ENCODE data around the gene CTCFL. TPM values are rescaled to one million over a fixed set of nuclear protein-coding genes. Genes with fewer than 3 reads are reported as not detected.

Gene CTCFL
- total and polyA plus RNA-seq, 2 of the 8 experiments (the other 6 are each of a cell fraction or from before 2014, with no cell fraction given): 0.30 to 0.80 TPM

- Histone ChIP-seq H3K4ac (replicated peaks; ENCODE audit: insufficient read length, low read depth, low read length) (no peak overlapping the region), H2BK5ac (ENCODE audit: low read depth, low read length) (no peak overlapping the region), H2BK20ac (ENCODE audit: low read length) (no peak overlapping the region), H3K27ac (ENCODE audit: low read depth, low read length) (no peak overlapping the region), H2BK12ac (ENCODE audit: low read depth, low read length) (no peak overlapping the region), H3K4me3 (ENCODE audit: extremely low read depth in 1 of 4, insufficient read depth in 2 of 4, low read depth in 3 of 4, low read length in 4 of 4) (no peak overlapping the region), H2BK120ac (replicated peaks; ENCODE audit: low read depth, low read length) (no peak overlapping the region), H4K91ac (replicated peaks; ENCODE audit: insufficient read length, low read length) (no peak overlapping the region), H3K23me2 (ENCODE audit: low read depth, low read length) (no peaks in the 10 kb centered on the region), H3K27me3 (replicated peaks in 1 of 4; ENCODE audit: control insufficient read depth in 3 of 4, extremely low read depth in 1 of 4, insufficient read depth in 3 of 4, low read length in 3 of 4) (no peaks in the 10 kb centered on the region), H3K18ac (ENCODE audit: extremely low read depth, low read length) (no peak overlapping the region), H3K79me2 (ENCODE audit: control insufficient read depth in 1 of 2, insufficient read depth in 2 of 2, low read length in 2 of 2) (no peaks in the 10 kb centered on the region), H4K8ac (ENCODE audit: extremely low read depth, insufficient read depth, low read length) (no peak overlapping the region), H4K5ac (ENCODE audit: insufficient read length, low read depth, low read length) (no peak overlapping the region), H2AK5ac (ENCODE audit: low read depth, low read length) (no peak overlapping the region), H3K4me2 (ENCODE audit: insufficient read depth in 1 of 2, low read depth in 2 of 2, low read length in 2 of 2) (no peak overlapping the region), H3K79me1 (ENCODE audit: low read depth, low read length) (no peaks in the 10 kb centered on the region), H3K23ac (ENCODE audit: insufficient read length) (no peak overlapping the region), H2BK15ac (ENCODE audit: low read length) (no peak overlapping the region), H3K4me1 (replicated peaks in 1 of 4; ENCODE audit: control insufficient read depth in 3 of 4, insufficient read depth in 4 of 4, low read length in 3 of 4) (peaks cover 2 to 11% (median 4%) of the 10 kb centered on the region in 4 experiments; a peak in 4 of 7 replicates), H2AFZ (ENCODE audit: low read length) (no peak overlapping the region), H3K9ac (replicated peaks in 1 of 4; ENCODE audit: extremely low read depth in 1 of 4, low read depth in 3 of 4, low read length in 3 of 4) (no peak overlapping the region), H3K14ac (ENCODE audit: insufficient read length) (no peak overlapping the region), H3K36me3 (ENCODE audit: control insufficient read depth in 2 of 4, insufficient read depth in 4 of 4, low read length in 3 of 4) (no peaks in the 10 kb centered on the region), H3K9me3 (ENCODE audit: insufficient read depth in 2 of 2, low read depth in 1 of 2, low read length in 1 of 2) (peaks cover 0 to 3% of the 10 kb centered on the region in 2 experiments; a peak in 2 of 4 replicates), H4K20me1 (replicated peaks in 1 of 2; ENCODE audit: control insufficient read depth in 1 of 2, insufficient read depth in 2 of 2, low read length in 2 of 2) (no peaks in the 10 kb centered on the region), H3K56ac (replicated peaks; ENCODE audit: insufficient read length, low read depth, low read length) (no peak overlapping the region)
- WGBS, 2 experiments (ENCODE audit: extremely low coverage in 1 of 2, insufficient coverage in 1 of 2, insufficient read length in 1 of 2, insufficient replicate concordance in 2 of 2, low coverage in 1 of 2, low lambda C conversion rate in 2 of 2, missing lambda C conversion rate in 1 of 2): 73% methylated on average over 5 of the region's 5 CpGs; no CpG with 5 or more reads in 1 of the 2 experiments
- FAIRE-seq: no peak
- TF ChIP-seq CBX8 (IDR thresholded peaks at IDR 0.05; ENCODE audit: borderline replicate concordance, low read depth, low read length) (no peak), SP4 (IDR thresholded peaks at IDR 0.05; ENCODE audit: low read length) (no peak), RAD21 (IDR thresholded peaks at IDR 0.05 in 1 of 2, conservative IDR thresholded peaks at IDR 0.05 in 1 of 2; ENCODE audit: low read depth in 2 of 2, low read length in 2 of 2) (peak; percentile 27 to 28; a peak in 3 of 4 replicates), CTCF (IDR thresholded peaks at IDR 0.05; ENCODE audit: control extremely low read depth in 1 of 3, insufficient read depth in 1 of 3, low read depth in 1 of 3, low read length in 3 of 3) (peak; percentile 30 to 48 (median 36); a peak in 3 of 4 replicates)
- CTCF ChIA-PET (ENCODE audit: partially characterized antibody): interaction anchor here (1.1 to 12.4 kb wide), 8 partner anchors 11 to 702 kb away, joined by 3 to 194 read pairs (median 6); no protein-coding TSS in a partner anchor
- DNase-seq (ENCODE audit: low read depth in 1 of 2, low spot score in 2 of 2): no peak
- POLR2A ChIA-PET (ENCODE audit: partially characterized antibody): no interaction called here
Measured at GRCh38 chr20:57509665-57510237, 15.2 kb downstream of the CTCFL start.

All from H1 (cell line).